B cell (primary cell): ENCODE data around the gene NUMBL.

Source experiments
- EZH2 ChIP-seq: IDR thresholded peaks from 2 replicates; pipeline ENCODE4 v1.6.1; 2012; ENCODE audit warnings: borderline replicate concordance, low read depth, mild to moderate bottlenecking, moderate library complexity, low read length; ENCODE audit not compliant: insufficient read depth, poor library complexity, severe bottlenecking
- TF ChIP-seq, protein P1 (sequence below): fragments of 200-600 bp; IDR thresholded peaks from one replicate; pipeline ENCODE4 v1.8.0; 2022; ENCODE audit warnings: antibody characterized with exemption, mild to moderate bottlenecking

DNA sequence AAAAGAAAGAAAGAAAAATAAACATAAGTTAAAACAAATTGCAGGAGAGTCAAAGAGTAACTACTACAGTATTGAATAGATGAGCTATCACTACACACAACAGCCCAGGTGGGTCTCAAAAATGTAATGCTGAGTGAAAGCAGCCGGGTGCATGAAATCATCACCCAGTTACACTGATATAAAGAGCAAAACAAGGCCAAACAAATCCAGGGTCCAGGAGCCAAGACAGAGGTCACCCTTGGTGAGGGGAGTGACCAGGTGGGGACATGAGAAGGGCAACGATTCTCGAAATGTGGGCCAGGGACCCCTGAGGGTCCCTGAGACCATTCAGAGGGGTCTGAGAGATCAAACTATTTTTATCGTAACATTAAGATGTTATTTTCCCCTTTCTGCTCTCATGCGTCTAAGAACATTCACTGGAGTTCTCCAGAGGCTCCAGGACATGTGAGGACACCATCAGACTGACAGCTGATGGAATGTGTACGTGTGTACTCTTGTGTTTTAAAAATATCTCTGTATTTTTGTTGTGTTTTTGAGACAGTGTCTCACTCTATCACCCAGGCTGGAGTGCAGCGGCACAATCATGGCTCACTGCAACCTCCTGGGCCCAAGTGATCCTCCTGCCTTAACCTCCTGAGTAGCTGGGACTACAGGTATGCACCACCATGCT lies 15.6 kb upstream of the NUMBL start:
- TF ChIP-seq, protein P1, sequence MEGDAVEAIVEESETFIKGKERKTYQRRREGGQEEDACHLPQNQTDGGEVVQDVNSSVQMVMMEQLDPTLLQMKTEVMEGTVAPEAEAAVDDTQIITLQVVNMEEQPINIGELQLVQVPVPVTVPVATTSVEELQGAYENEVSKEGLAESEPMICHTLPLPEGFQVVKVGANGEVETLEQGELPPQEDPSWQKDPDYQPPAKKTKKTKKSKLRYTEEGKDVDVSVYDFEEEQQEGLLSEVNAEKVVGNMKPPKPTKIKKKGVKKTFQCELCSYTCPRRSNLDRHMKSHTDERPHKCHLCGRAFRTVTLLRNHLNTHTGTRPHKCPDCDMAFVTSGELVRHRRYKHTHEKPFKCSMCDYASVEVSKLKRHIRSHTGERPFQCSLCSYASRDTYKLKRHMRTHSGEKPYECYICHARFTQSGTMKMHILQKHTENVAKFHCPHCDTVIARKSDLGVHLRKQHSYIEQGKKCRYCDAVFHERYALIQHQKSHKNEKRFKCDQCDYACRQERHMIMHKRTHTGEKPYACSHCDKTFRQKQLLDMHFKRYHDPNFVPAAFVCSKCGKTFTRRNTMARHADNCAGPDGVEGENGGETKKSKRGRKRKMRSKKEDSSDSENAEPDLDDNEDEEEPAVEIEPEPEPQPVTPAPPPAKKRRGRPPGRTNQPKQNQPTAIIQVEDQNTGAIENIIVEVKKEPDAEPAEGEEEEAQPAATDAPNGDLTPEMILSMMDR = no peak
- no peak for TF ChIP-seq EZH2
